Heart left ventricle (tissue), 13 donors: ENCODE data around the gene CDK19.

Source experiments
- POLR2A ChIP-seq, 2 donors: fragments of 450-650 bp; IDR thresholded peaks; one replicate each; pipeline ENCODE4 v1.6.1; 2017; ENCODE audit warnings: antibody characterized with exemption in 2 of 2, mild to moderate bottlenecking in 2 of 2, moderate library complexity in 2 of 2
- TF ChIP-seq, protein P1 (sequence below), 12 donors: fragments of 200-600 bp; sonication (generic) in 4 of 12; IDR thresholded peaks; one replicate each; pipeline versions ENCODE4 v1.5.0 to v1.8.0; 2018 to 2022; ENCODE audit warnings: antibody characterized with exemption in 12 of 12, mild to moderate bottlenecking in 5 of 12
- donor health status: ischemic (EF 13 %, LVEDD 7.1; RV severe dilation, severe dysfunction).
- donor health status: DM: no; HTN: yes; CAD: no.
- donor health status: DM: no; HTN: no; CAD: no.
- donor health status: ischemic (EF 25% LVEDD 6.9; RV normal size, moderate dysfunction).
- donor health status: ischemic (EF 25% LVEDD 5.7; RV mildly dilated, moderate dysfunction).
- donor health status: ischemic (EF 35%, LVEDD 5.7; RV mildly dilated, moderate dysfunction).
- donor health status: nonischemic (EF 11% LVEDD 7.7; RV severe dilation, severe dysfunction).
- donor health status: DM: yes; HTN: yes; CAD: no.
- donor health status: PGD.
- donor health status: ischemic (EF 29% LVEDD 5.4; RV normal size, mild dysfunction).
- donor health status: nonischemic (EF 23%, LVEDD 6.1; RV moderate dilation, normal function).

- no peak for TF ChIP-seq POLR2A (IDR thresholded peaks at IDR 0.05)
- TF ChIP-seq, protein P1, sequence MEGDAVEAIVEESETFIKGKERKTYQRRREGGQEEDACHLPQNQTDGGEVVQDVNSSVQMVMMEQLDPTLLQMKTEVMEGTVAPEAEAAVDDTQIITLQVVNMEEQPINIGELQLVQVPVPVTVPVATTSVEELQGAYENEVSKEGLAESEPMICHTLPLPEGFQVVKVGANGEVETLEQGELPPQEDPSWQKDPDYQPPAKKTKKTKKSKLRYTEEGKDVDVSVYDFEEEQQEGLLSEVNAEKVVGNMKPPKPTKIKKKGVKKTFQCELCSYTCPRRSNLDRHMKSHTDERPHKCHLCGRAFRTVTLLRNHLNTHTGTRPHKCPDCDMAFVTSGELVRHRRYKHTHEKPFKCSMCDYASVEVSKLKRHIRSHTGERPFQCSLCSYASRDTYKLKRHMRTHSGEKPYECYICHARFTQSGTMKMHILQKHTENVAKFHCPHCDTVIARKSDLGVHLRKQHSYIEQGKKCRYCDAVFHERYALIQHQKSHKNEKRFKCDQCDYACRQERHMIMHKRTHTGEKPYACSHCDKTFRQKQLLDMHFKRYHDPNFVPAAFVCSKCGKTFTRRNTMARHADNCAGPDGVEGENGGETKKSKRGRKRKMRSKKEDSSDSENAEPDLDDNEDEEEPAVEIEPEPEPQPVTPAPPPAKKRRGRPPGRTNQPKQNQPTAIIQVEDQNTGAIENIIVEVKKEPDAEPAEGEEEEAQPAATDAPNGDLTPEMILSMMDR (IDR thresholded peaks at IDR 0.05): no peak
These were observed 29.0 kb downstream of the CDK19 start for GRCh38 chr6:110786271-110786670.
